Mammary epithelial cell (primary cell): ENCODE measurements around the gene DOCK1.
"Not testable (repeated sequence)": the region's sequence is repeated elsewhere in the genome, so short reads cannot be mapped to it uniquely, and the experiment has no call there.

Experiments
- CTCF ChIP-seq, 2 donors: IDR thresholded peaks in 1 of 2; conservative IDR thresholded peaks in 1 of 2; 2 replicates each; pipeline ENCODE4 v1.5.1; 2011 to 2012; ENCODE audit warnings: inconsistent platforms in 2 of 2, low read length in 2 of 2, mild to moderate bottlenecking in 2 of 2, control low read depth in 1 of 2, low read depth in 1 of 2; ENCODE audit not compliant: insufficient read depth in 1 of 2; ENCODE audit errors: extremely low read depth in 1 of 2
- EZH2 ChIP-seq: IDR thresholded peaks from 2 replicates; pipeline ENCODE4 v1.6.1; 2012; ENCODE audit warnings: low read length, inconsistent platforms, borderline replicate concordance

DNA sequence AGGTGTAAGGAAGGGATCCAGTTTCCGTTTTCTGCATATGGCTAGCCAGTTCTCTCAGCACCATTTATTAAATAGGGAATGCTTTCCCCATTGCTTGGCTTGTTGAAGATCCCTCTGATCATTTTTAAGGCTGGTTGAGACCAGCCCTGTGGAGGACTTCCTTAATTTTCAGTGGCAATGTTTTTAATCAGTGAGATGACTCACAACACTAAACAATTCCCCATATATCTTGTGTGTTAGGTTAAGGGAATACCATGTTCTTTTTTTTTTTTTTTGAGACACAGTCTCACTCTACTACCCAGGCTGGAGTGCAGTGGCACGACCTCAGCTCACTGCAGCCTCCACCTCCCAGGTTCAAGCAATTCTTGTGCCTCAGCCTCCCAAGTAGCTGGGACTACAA, 404.4 kb downstream of the DOCK1 start:
- TF ChIP-seq CTCF (conservative IDR thresholded peaks at IDR 0.05 in 1 of 2, IDR thresholded peaks at IDR 0.05 in 1 of 2; ENCODE audit: extremely low read depth in 1 of 2, insufficient read depth in 1 of 2, low read depth in 1 of 2, low read length in 2 of 2); EZH2: not testable (repeated sequence)
